DND-41 (cell line): ENCODE results near the gene COL2A1.

Experiments used
- CTCF ChIP-seq: IDR thresholded peaks from 2 replicates; pipeline ENCODE4 v1.5.1; 2012; ENCODE audit warnings: borderline replicate concordance, low read length, moderate library complexity, mild to moderate bottlenecking; ENCODE audit not compliant: poor library complexity, severe bottlenecking; ENCODE audit errors: extremely low read depth
- EZH2 ChIP-seq: IDR thresholded peaks from 3 replicates; pipeline ENCODE4 v1.6.1; 2012; ENCODE audit warnings: borderline replicate concordance, low read depth, mild to moderate bottlenecking, moderate library complexity, low read length, inconsistent platforms; ENCODE audit not compliant: severe bottlenecking

GRCh38 chr12:47938594-47938993, 65.7 kb downstream of the COL2A1 start:
- TF ChIP-seq CTCF, result no peak
- no peak for TF ChIP-seq EZH2
